GM18498 (cell line): ENCODE data around the gene ESPNL.

Experiments used
- ATAC-seq: cut with Tn5 transposase; IDR thresholded peaks from one replicate; pipeline ENCODE4 v1.9.1; 2021; ENCODE audit warnings: mild to moderate bottlenecking, moderate library complexity; ENCODE audit not compliant: unreplicated experiment

ESPNL gene

DNA sequence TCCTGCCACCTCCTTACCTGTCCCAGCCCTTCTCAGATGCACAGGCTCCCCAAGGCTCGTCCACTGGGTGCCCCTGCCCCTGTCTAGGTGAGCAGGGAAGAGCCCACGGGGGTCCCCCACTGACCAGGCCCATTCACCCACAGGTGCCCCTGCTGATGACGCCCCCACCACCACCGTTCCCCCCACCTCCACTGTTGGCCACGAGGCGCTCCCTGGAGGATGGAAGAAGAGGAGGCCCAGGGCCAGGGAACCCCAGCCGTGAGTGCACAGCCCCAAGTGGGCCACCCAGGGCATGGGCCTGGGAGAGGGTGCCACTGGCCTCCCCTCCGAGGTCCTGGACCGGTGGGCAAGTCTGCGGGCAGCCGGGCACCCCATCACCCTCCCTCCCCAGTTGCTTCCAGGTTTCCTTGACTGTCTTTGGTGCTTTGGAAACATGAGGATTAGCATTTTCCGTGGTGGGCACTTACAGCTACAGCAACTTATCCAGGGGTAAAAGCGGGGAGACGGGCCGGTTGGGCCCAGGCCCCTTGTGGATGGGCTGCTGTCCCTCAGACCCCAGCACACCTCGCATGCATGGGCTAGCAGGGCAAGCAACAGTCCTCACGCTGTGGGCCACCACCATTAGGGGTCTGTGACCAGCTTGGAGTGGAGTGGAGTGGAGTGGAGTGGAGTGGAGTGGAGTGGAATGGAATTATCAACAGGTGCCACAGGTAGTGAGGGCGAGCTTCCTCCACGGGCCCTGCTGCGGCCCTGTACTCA, 25.2 kb downstream of the ESPNL start:
- no peak for ATAC-seq

DNA sequence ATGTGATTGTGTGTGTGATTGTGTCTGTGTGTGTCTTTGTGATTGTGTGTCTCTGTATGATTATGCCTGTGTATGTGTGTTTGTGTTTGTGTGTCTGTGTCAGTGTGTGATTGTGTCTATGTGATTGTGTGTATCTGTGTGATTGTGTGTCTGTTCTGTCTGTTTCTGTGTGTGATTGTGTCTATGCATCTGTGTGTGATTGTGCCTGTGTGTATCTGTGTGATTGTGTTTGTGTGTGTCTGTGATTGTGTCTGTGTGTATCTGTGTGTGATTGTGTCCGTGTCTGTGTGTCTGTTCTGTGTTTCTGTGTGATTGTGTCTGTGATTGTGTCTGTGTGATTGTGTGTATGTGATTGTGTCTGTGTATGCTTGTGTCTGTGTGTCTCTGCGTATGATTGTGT, 26.2 kb downstream of the ESPNL start:
- no peak for ATAC-seq

DNA sequence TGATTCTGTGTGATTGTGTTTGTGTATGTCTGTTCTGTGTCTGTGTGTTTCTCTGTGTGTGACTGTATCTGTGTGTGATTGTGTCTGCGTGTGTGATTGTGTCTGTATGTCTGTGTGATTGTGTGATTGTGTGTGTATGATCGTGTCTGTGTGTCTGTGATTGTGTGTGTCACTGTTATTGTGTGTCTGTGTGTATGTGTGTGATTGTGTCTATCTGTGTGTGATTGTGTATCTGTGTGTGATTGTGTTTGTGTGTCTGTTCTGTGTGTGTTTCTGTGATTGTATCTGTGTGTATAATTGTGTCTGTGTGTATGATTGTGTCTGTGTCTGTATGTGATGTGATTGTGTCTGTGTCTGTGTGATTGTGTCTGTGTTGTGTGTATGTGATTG, 26.6 kb downstream of the ESPNL start:
- no peak for ATAC-seq

DNA sequence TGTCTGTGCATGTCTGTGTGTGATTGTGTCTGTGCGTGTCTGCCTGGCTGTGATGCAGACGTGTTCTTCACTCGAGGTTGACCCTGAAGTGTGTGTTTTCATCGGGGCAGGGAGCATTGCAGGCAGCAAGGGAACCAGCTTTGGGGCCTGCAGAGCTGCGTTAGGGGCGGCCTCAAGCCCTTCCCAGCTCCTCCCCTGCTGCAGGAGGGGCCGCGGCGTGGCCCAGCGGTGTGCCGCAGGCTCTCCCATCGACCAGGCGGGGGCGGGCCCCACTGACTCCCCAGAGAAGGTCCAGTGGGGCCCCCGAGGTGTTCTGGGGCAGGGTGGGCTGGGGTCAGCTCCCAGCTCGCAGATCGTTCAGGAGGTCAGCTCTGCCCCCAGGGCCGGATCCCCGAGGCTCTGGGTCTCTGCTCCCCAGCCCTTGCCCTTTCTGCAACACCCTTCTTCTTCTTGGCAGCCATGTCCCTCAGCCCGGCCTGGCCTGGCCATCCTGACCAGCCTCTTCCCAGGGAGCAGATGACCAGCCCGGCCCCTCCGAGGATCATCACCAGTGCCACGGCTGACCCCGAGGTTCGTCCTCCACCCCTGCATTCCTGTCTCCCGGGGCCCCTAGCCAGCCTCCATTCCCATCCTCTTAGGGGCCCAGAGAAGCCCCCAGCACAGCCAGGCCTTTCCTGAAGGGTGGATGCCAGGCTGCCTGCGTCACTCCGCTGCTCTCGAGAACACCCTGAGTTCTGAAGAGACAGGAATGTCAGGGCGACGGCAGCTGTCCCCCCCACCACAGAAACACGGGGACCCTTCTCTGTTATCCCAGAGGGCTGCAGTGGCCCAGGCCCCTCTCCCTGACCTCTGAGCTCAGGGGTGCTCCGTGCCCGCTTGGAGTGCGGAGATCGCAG, 27.3 kb downstream of the ESPNL start:
- no peak for ATAC-seq

DNA sequence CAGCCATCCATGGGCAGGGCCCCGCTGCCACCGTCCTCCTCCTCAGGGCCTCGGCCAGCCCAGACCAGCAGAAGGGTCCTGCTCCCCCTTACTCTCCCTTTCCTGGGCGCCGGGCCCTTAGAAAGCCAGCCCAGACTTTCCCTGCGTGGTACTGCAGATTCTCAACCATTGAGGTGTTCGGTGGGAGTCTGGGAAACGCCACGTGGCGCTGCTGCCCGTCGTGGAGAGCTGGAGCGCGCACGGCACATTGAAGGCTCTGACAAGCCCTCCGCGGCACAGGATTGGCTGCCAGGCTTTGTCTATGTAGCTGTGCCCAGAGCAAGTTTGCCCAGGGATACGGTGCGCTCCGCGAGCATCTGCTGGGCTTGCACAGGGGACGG, 27.9 kb downstream of the ESPNL start:
- no peak for ATAC-seq

DNA sequence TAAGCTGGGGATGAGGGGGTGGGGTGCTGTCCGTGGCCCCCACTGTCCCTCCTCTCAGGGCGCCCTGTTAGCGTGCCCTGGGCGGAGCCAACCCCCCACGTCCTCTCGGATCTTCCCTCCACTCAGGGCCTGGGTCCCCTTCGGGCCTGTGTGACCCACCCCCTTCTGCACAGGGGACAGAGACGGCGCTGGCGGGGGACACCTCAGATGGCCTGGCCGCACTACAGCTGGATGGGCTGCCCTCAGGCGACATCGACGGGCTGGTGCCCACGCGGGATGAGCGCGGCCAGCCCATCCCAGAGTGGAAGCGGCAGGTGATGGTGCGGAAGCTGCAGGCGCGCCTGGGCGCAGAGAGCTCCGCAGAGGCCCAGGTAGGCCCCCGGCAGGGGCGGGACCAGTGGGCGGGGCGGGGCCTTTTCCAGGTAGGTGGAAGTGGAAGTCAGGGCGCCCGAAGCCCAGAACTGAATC, 28.4 kb downstream of the ESPNL start:
- ATAC-seq = no peak

DNA sequence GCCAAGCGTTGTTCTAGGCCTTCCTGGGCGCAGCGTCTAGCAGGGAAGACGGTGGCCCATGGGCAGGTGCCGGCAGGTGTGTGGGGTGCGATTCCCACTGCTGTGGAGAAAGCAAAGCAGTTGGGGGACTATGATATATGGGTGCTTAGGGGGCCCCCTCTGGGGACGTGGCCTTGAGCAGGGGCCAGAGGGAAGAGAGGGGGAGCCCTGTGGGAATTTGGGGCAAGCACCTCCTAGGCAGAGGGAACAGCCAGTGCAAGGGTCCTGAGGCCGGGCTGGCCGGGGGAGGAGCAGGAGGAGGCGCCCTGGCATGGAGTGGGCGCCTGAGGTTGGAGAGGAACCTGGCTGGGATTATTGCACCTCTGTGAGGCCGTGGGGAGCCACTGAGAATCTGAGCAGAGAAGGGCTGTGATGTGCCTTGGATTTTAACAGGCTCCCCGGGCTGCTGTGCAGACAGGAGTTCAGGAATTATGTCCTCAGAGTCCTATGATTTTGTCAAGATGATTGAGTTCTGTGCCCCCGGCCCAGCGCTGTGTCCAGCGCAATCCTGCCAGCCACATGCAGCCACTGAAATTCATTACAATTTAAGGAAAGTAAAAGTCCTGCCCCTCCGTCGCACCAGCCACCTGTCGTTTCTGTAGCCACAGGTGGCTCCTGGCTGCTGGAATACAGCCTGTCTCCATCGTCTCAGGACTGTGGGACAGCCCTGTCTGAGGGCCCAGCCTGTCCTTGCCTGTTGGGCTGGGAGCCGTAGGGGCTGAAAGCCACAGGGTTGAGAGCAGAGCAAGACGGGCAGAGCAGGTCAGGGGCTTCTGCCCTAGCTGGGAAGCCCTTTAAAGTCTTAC, 29.2 kb downstream of the ESPNL start:
- no peak for ATAC-seq

DNA sequence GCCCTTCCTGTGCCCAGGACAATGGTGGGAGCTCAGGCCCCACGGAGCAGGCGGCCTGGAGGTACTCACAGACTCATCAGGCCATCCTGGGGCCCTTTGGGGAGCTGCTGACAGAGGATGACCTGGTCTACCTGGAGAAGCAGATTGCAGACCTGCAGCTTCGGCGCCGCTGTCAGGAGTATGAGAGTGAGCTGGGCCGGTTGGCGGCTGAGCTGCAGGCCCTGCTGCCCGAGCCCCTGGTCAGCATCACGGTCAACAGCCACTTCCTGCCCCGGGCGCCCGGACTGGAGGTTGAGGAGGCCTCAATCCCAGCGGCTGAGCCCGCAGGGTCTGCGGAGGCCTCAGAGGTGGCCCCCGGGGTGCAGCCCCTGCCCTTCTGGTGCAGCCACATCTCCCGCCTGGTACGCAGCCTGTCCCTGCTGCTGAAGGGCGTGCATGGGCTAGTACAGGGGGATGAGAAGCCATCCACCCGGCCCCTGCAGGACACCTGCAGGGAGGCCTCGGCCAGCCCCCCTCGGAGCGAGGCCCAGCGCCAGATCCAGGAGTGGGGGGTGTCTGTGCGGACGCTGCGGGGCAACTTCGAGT, 30.1 kb downstream of the ESPNL start:
- ATAC-seq = no peak

DNA sequence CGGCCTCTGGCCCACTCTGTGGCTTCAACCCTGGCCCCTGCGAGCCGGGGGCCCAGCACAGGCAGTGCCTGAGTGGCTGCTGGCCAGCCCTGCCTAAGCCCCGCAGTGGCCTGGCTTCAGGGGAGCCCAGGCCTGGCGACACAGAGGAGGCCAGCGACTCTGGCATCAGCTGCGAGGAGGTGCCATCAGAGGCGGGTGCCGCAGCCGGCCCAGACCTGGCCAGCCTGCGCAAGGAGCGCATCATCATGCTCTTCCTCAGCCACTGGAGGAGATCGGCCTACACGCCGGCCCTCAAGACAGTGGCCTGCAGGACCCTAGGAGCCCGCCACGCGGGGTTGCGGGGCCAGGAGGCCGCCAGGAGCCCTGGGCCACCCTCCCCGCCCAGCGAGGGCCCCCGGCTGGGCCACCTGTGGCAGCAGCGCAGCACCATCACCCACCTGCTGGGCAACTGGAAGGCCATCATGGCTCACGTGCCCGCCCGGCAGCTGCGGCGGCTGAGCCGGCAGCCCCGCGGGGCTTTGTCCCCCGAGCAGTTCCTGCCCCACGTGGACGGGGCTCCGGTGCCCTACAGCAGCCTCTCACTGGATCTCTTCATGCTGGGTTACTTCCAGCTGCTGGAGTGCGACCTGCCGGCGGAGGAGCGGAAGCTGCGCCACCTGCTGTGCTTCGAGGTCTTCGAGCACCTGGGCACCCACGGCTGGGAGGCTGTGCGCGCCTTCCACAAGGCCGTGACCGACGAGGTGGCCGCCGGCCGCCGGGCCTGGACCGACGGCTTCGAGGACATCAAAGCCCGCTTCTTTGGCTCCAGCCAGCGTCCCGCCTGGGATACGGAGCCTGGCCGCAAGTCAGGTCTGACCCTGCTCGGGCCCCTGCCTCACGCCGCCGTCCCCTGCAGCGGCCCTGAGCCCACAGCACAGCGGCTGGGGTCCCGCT, 30.8 kb downstream of the ESPNL start:
- ATAC-seq = no peak

DNA sequence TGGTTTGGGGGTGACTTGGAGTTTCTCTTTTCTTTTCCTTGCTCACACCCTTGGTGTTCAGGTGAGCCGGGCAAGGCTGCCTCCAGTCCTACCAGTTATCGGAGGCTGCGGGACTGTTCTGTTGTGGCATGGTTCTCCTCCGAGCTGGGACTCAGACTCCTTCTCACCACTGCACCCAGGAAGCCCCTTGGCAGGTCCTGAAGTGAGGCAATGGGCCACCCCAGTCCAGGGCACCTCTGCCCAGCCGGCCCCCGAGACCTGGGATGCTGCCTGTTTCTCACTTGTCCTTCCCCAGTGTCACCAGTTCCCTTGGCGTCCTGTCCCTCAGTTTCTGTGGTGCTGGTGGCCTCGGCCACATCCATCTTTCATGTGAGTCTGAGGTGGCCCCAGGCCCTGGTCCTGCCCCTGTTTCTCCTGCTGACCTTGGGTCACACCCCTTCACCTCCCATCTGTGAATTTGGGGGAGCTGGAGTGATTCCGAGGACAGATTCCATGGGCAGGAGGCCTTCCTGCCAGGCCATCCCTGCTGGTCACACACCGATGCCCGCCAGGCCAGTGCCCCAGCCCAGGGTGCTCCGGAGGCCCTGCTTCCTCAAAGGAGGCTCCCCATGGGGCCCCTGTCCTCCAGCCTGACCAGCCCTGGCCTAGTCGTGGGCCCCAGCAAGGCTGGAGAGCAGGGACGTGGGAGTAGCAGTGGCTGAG, 31.8 kb downstream of the ESPNL start:
- no peak for ATAC-seq

DNA sequence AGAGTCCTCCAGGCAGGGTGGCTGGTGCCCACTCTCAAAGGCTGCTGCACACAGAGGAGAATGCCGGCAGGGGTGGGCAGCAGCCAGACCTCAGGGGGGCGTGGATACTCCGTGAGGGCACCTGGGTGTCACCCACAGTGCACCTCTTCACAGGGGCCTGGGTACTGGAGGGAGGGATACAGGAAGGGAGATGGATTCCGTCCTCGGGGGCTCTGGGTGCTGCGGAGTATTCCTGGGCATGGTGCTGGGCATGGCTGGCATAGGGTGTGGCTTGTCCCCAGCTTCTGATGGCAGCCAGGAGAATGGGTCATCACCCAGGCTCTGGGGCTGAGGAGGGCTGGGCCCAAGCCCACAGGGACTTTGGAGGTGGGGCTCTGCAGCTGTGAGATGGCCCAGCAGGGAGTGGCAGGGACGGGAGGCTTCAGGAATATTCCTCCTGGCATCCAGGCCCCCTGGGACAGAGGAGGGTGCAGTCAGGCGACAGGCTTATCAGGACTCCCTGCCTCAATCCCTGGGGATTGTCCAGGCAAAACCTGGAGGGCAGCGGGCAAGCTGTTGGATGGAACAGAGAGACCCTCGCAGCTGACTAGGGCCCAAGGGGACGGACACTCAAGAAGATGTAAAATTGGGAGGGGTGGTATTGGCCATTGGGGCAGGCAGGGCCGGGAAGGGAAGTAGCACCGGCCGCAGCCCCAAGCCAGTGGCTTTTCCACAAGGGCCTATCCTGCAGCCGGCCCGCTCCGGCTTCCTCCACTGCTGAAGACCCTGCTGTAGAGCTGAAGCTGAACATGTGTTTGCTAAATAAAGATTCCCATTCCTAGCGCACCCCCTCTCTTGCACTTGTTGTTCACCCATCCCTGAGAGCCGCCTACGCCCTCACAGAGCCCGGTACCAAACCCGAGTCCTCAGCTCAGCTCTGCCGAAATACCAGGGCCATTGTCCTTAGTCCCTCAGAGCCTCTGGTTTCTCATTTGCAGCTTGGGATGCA, 32.6 kb downstream of the ESPNL start:
- no peak for ATAC-seq

DNA sequence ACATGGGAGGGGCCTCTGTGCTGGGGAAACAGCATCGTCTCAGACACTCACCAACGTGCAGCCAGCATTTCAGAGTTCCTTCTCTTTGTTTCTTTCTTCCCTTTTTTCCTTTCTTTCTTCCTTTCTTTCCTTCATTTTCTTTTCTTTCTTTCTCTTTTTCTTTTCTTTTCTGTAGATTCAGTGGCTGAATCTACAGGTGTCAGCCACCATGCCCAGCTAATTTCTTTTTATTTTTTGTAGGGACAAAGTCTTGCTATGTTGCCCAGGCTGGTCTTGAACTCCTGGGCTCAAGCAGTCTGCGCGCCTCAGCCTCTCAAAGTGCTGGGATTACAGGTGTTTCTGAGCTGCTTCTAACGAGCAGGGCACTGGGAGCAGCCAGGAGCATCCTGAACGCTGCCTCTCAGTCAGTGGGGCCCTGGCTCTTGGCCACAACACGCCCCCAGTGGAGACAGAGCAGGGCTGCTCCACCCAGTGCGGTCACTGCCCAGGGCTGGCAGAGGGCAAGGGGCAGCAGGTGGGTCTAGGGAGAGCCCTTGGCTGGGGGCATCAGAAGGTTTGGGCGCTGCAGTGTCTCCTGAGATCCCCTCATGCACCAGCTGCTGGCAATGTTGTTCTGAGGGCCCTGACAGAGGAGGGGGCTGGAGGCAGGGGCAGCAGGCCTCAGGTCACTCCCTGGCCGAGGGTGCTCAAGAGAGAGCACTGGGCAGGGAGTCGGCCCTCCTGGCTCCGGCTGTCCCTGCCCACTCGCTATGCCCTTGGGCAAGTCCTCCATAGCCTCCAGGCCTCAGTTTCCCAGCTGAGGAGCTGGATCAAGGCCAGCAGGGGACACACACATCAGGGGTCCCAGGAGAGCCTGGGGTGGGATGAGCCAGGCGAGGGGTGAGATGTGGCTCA, 33.6 kb downstream of the ESPNL start:
- no peak for ATAC-seq

DNA sequence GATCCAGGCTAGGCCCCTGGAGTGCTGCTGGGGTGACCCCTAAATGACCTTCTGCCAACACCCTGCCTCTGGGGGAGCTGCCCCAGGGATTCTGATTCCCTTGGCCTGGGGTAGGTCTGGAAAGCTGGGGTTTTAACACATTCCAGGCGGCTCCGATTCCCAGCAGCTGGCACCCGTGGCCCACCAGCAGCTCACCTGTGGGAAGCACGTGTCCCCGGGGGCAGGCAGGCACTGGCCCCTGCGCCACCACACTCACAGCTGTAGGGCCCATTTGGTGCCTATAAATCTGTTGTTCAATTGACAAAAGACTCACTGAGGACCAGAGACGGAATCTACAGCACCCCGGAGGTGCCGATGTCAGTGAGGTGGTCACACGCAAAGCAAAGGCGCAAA, 34.2 kb downstream of the ESPNL start:
- ATAC-seq = no peak

DNA sequence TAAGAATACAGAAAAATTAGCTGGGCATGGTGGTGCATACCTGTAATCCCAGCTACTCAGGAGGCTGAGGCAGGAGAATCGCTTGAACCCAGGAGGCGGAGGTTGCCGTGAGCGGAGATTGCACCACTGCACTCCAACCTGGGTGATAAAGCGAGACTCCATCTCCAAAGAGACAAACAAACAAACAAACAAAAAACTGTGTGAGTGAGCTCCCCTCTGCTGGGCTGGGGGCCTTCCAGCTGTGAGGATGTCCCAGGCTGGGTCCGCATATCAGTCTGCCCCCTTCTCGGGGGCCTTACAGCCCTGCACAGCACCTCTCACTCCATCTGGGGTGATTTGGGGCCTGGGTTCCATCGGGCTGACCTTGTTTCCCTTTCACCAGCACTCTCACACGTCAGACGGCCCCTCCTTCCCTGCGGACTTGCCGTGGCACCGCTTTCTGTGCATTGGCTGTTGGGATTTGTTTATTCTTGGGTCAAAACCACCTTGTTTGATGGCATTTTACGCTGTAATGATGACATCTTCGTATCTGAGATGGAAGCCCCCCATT, 35.5 kb downstream of the ESPNL start:
- no peak for ATAC-seq

DNA sequence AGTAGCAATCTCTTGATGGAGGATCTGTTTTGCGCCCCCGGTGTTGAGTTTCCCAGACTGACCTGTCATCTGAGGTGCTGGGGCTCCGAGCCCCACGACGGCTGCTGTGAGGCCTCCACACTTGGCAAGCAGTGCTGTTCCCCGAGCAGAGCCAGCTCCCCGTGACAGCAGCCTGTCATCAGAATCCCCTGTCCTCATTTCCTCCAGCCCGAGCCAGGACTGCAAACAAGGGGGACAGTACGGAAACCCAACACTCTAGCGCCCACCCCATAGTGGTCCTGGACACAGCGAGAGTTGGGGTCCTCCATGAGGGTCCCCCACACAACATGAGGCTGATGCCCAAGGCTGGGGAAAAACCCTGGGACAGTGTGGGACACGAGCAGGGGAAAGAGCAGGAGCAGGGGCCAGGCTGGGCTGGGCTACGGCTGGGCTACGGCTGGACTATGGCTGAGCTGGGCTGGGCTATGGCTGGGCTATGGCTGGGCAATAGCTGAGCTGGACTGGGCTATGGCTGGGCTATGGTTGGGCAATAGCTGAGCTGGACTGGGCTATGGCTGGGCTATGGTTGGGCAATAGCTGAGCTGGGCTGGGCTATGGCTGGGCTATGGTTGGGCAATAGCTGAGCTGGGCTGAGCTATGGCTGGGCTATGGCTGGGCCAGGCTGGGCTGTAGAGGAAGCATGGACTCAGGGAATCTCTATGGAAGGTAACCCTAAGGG, 36.8 kb downstream of the ESPNL start:
- no peak for ATAC-seq

DNA sequence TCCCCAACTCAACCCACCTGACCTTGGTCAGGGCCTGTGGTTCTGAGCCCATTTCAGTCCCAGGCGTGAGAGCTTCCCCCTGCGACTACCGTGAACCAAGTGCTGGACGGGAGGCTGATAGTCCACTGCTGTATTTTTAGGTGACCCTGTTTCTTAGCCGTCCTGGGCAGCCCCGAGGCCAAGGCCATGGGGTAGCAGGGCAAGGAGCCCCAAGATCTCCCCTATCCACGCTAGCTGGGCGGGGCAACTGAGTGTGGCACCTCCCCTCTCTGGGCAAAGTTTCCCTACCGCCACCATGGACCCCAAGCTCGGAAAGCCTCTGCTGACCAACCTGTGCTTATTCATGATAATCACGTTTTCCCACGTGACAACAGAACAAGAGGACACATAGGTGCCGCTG, 37.7 kb downstream of the ESPNL start:
- no peak for ATAC-seq
